ENCODE results near the gene FOS.

FOS gene

DNA sequence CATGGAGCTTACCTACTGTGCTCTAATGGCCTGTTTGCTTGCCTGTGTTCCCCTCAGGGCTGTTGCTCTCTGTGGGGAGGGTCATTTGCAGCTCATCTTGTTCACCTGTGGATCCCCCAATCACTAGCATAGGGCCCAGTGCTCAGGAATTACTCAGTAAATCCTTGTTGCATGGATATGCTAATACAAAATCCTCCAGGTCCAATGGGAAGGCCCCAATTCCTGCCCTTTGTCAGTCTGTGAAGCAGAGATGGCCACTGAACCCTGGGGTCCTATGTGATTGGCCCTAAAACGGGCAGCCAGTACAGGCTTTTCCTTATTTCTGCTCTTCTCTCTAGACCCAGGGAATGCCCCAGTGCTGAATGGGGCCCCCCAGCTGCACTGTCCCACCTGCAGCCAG is 44.1 kb downstream of the FOS start:
- no peak for DNase-seq

DNA sequence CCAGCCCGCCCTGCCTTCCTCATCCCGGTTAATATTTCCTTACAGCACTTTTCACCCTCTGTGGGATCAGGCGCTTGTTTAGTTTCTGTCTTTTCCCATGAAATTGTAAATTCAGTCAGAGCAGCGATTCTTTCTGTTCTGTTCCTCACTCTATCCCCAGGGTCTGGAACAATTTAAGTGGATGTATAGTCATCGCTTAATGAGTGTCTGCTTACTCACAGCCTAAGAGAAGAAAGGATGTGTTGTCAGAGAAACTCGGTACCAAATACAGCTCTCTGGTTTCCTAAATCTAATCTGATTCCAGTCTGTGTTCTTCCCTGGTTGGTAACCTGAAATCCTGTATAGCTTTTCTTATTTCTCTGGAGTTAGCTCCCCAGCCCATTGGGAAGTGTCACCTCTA is 44.9 kb downstream of the FOS start:
- DNase-seq, result no peak

DNA sequence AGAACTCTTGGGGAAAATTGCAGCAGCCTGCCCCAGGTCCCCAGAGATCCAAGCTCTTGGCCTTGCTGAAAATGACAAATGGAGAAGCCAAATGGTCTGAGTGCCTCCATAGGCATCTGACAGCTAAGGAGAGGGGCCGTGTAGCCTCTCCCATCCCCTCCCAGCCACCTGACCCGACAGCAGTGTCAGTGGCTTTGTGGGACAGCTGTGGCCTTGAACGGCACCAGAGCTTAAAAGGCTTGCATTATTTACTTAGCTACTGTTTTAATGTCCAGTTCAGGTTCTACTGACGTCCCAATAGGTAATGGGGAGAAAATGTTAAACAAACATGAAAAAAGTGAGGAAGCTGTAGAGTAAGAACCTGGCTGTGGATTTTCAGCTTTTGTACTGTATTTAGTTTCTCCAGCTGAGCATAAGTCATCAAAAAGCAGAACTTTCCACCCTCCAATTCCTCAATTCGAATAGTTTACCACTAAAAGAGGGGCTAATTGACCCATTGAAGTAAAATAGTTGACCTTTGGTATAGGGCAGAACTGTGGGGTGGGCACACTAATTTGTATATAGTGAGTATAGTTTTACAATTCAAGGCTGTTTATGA is 50.0 kb downstream of the FOS start:
- DNase-seq, result no peak

DNA sequence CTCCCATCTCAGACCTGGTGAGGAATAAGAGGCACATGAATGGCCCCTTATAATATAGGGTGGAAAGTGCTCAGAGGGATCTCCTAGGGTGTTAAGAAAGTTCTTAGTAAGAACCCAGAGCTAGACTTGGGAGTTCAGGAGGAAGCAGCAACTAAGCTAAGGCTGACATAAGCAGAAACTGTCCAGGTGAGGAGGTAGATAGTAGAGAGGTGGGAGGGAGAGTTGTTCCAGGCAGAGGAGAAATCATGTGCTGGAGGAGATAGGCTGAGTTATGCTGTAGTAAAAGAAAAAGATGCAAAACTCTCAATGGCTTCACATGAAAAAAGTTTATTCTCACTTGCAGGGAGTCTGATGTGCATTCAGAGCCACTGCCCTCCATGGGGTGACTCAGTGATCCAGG is 50.7 kb downstream of the FOS start:
- DNase-seq, result no peak

DNA sequence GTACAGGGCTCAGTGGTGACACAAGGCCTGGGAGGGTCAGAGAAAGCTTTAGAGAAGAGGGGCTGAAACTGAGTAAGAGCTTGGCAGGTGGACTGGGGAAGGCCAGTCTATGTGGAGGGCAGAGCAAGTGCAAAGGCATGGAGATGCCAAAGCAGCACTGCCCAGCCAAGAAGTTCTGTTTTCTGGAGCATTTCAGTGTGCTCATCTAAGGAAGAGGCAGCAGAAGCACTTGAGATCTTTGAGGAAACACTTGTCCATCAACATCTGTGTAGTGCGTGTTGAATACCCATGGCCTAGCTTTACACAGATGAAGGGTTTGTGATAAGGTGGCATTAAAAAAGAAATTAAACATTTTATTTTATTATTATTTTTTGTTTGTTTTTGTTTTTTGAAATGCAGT is 52.8 kb downstream of the FOS start:
- DNase-seq, result no peak
